A673 (cell line): ENCODE measurements around the gene PARD6A. TPM values are rescaled to one million over a fixed set of nuclear protein-coding genes. Genes with fewer than 3 reads are reported as not detected.

Source experiments
- BruUV-seq: library from RNA; stranded (reverse); fragments of 400-500 nt; replicated peaks from 2 replicates; lab custom pipeline; 2021; lab: Mats Ljungman, UMichigan
- CTCF ChIA-PET: fragments of 300-600 bp; sonication (Branson Sonifier 250); formaldehyde crosslinking; loops from one replicate; lab custom pipeline; 2022; ENCODE audit warnings: antibody characterized with exemption; lab: Charles Lee
- POLR2A ChIA-PET: fragments of 300-600 bp; sonication (Branson Sonifier 250); formaldehyde crosslinking; loops from one replicate; lab custom pipeline; 2022; ENCODE audit warnings: antibody characterized with exemption; ENCODE audit not compliant: low non-redundant PET; lab: Charles Lee
- DNase-seq: peaks from one replicate; pipeline ENCODE4 v3.0.0-alpha.2; 2015; ENCODE audit warnings: low spot score
- H3K27ac ChIP-seq: fragments of 200-600 bp; sonication (generic); 2 replicates; pipeline ENCODE4 v1.5.1; 2016; ENCODE audit warnings: mixed run types, low read depth, mild to moderate bottlenecking, mixed read lengths, antibody characterized with exemption, low read length; ENCODE audit not compliant: poor library complexity, severe bottlenecking
- H3K27me3 ChIP-seq: fragments of 200-600 bp; sonication (generic); replicated peaks from 2 replicates; pipeline ENCODE4 v1.6.1; 2017; ENCODE audit warnings: mixed run types, low read depth, mild to moderate bottlenecking, mixed read lengths, antibody characterized with exemption, low read length; ENCODE audit not compliant: insufficient read depth, poor library complexity
- H3K36me3 ChIP-seq: fragments of 200-600 bp; sonication (generic); 2 replicates; pipeline ENCODE4 v1.6.1; 2016; ENCODE audit warnings: mixed run types, mild to moderate bottlenecking, mixed read lengths, antibody characterized with exemption, low read length; ENCODE audit not compliant: insufficient read depth, poor library complexity, severe bottlenecking
- H3K4me1 ChIP-seq: fragments of 200-600 bp; sonication (generic); 2 replicates; pipeline ENCODE4 v1.6.1; 2017; ENCODE audit warnings: mixed run types, mild to moderate bottlenecking, mixed read lengths, antibody characterized with exemption, low read length; ENCODE audit not compliant: insufficient read depth, poor library complexity, severe bottlenecking
- H3K4me3 ChIP-seq: fragments of 200-600 bp; sonication (generic); 2 replicates; pipeline ENCODE4 v1.5.1; 2016; ENCODE audit warnings: low read depth, mixed run types, mild to moderate bottlenecking, mixed read lengths, low read length; ENCODE audit not compliant: poor library complexity, severe bottlenecking
- H3K9me3 ChIP-seq: fragments of 200-600 bp; sonication (generic); 2 replicates; pipeline ENCODE4 v1.6.1; 2016; ENCODE audit warnings: mixed run types, low read depth, mild to moderate bottlenecking, mixed read lengths, antibody characterized with exemption, low read length; ENCODE audit not compliant: poor library complexity, severe bottlenecking
- EZH2 ChIP-seq: fragments of 200-600 bp; sonication (generic); IDR thresholded peaks from 2 replicates; pipeline ENCODE4 v1.6.1; 2017; ENCODE audit warnings: borderline replicate concordance, low read depth, mild to moderate bottlenecking, mixed read lengths, antibody characterized with exemption, low read length; ENCODE audit not compliant: poor library complexity, severe bottlenecking
- intact Hi-C: fragments of 100-400 bp; cut with micrococcal nuclease; formaldehyde crosslinking; loops from one replicate; pipeline ENCODE4 v1.10.0; 2022; ENCODE audit not compliant: unreplicated experiment
- total RNA-seq: library from RNA; stranded (reverse); gene quantifications from 2 replicates; pipeline ENCODE4 v1.2.3, GENCODE V29; 2021
- TF ChIP-seq, protein P1 (sequence below): fragments of 300-800, 200-600 bp; sonication (generic); conservative IDR thresholded peaks from 2 replicates; pipeline ENCODE4 v1.5.1; 2017; ENCODE audit warnings: low read depth, mild to moderate bottlenecking, antibody characterized with exemption, low read length, moderate library complexity, mixed read lengths

PARD6A gene
- total RNA-seq, 1 experiment from 2014 or later, result 8.6 TPM

DNA sequence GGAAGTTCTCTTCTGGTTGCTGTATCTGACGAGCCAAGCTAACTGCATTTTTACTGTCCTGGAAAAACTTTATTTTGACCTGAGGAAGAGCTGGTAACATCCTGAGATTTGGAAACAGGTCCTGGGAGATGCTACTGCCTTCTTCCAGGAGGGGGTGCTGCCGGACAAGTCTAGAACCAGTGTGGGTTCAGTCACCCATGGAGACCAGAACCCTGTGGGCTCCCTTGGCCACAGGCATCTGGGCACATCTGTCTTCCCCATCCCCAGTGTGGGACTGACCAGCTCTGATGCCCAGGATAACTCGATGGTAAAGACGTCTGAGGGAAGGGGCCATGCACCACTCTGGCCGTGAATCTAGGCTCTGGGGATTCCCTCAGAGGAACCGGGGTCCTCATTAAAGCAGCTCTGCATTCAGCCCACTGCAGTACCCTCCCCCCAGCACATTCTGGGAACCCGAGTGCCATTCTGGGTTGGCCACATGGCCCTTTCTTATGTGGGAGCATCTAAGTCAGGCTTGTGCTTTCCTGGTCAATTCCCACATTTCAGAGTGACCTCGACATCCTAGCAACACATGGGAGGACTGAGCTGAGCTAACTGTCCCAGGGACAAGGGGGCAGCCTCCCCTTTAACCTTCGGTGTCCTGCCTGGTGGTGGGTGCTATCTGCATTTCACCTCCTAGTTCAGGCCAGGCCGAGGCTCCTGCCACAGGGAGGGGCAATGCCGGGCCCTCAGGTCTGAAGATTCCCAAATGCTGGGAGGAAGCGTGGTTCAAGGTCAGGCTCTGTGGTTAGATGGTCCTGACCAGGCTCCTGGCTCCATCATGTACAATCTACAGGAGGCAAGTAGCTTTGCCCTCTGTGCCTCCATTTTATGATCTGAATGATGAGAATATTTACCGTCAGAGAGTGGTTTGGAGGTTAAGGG lies 12.2 kb downstream of the PARD6A start:
- H3K27me3 ChIP-seq, result no peaks in the 10 kb centered on the region
- CTCF ChIA-PET, result interaction anchor here (0.5 to 1.8 kb wide), 7 partner anchors 10 to 1645 kb away, joined by 3 to 14 read pairs (median 4); partner anchors contain the start of genes ACD and PARD6A
- H3K36me3 ChIP-seq, result no peaks in the 10 kb centered on the region
- peak overlapping the region; percentile 79 for H3K27ac ChIP-seq
- no TSS peak for BruUV-seq
- TF ChIP-seq EZH2, result no peak
- TF ChIP-seq, protein P1, sequence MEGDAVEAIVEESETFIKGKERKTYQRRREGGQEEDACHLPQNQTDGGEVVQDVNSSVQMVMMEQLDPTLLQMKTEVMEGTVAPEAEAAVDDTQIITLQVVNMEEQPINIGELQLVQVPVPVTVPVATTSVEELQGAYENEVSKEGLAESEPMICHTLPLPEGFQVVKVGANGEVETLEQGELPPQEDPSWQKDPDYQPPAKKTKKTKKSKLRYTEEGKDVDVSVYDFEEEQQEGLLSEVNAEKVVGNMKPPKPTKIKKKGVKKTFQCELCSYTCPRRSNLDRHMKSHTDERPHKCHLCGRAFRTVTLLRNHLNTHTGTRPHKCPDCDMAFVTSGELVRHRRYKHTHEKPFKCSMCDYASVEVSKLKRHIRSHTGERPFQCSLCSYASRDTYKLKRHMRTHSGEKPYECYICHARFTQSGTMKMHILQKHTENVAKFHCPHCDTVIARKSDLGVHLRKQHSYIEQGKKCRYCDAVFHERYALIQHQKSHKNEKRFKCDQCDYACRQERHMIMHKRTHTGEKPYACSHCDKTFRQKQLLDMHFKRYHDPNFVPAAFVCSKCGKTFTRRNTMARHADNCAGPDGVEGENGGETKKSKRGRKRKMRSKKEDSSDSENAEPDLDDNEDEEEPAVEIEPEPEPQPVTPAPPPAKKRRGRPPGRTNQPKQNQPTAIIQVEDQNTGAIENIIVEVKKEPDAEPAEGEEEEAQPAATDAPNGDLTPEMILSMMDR, result peak; percentile 84
- POLR2A ChIA-PET, result no interaction called here
- no peaks in the 10 kb centered on the region for H3K9me3 ChIP-seq
- DNase-seq, result peak; percentile 78
- no peak overlapping the region for H3K4me3 ChIP-seq
- peaks cover 19% of the 10 kb centered on the region for H3K4me1 ChIP-seq
- intact Hi-C loops, result loop anchor here (1.0 to 5.0 kb wide), 2 partner anchors 134 to 255 kb away; partner anchors contain the start of genes RANBP10 and TSNAXIP1

DNA sequence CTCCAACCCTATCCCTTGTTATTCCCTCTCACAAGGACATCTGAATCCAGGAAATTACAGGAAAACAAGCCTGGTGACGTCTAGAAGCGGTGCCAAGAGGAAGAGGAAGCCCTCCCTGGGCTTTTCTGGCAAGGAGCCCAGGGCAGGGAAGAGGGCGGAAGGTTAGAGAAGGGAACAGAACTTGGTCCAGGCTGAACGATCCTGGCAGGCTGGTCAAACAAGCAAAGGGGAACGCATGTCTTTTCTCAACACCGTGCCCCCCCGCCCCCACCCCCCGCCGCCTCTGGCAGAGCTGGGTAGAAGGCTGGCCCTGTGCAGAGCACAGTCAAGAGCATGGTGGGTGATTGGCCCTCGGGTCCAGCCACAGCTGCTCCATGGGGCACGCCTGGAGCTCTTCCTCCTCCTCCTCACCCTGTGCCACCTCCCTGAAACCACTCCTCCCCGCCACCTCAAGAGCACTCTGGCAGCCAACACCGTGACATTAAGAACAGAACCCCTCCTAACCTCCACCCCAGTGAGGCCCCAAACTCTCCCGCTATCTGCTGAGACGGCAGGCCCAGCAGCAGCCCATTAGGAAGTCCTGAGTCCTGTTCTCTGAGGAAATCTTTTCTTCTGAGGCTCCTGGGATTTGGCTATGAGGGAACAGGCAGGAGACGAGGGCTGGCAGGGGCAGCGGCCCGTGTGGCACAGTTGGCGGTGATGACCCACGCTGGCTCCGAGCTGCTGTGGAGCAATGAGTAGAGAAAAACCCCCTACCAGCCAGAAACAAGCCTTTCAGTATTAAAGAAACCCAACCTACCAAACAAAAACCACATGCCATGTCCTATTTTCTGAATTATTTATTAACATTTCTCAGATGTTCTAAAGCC lies 13.2 kb downstream of the PARD6A start:
- TF ChIP-seq, protein P1, result no peak
- TF ChIP-seq EZH2, result no peak
- no TSS peak for BruUV-seq
- Histone ChIP-seq H3K4me1 (peaks cover 19% of the 10 kb centered on the region), H3K9me3 (no peaks in the 10 kb centered on the region), H3K36me3 (no peaks in the 10 kb centered on the region), H3K4me3 (no peak overlapping the region), H3K27ac (peak overlapping the region; percentile 79), H3K27me3 (no peaks in the 10 kb centered on the region)
- ChIA-PET CTCF (interaction anchor here (0.5 to 1.8 kb wide), 3 partner anchors 87 to 153 kb away, joined by 3 to 8 read pairs (median 3); no protein-coding TSS in a partner anchor), POLR2A (no interaction called here)
- intact Hi-C loops, result loop anchor here (1.0 to 5.0 kb wide), 2 partner anchors 133 to 254 kb away; partner anchors contain the start of genes RANBP10 and TSNAXIP1
- peak; percentile 78 for DNase-seq
